GM12865 (cell line): ENCODE results near the gene CDH23.
A peak's percentile ranks its signal among the peaks of the same experiment; 100 is the strongest.

Source experiments
- DNase-seq: peaks from one replicate; pipeline ENCODE4 v3.0.0; 2010; ENCODE audit warnings: low read depth
- H3K4me3 ChIP-seq: 2 replicates; pipeline ENCODE4 v1.5.1; 2011; ENCODE audit warnings: mild to moderate bottlenecking, low read depth, low read length, control low read depth
- TF ChIP-seq, protein P1 (sequence below): IDR thresholded peaks from 2 replicates; pipeline ENCODE4 v1.5.1; 2011; ENCODE audit warnings: low read length, control low read depth, low read depth, inconsistent platforms; ENCODE audit not compliant: insufficient read depth; ENCODE audit errors: missing control alignments

Gene CDH23

DNA sequence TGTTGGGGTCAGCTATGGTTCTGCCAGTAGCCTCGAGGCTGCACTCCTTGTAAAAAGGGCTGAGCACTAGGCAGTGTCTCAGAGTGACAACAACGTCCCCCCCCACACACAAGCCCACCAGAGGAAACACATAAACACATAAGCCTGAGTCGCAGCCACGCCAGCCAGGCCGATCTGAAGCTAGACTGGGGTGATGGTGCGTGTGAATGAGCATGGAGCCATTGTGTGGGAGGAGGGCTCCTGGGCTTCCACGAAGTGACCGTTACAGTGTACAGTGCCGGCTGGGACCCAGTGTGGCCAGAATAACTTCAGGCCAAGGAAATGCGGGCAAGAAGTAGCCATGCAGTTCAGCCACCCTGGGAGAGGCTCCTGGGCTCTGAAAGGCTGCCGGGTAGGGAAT lies 326.6 kb downstream of the CDH23 start:
- no peak overlapping the region for H3K4me3 ChIP-seq
- TF ChIP-seq, protein P1, sequence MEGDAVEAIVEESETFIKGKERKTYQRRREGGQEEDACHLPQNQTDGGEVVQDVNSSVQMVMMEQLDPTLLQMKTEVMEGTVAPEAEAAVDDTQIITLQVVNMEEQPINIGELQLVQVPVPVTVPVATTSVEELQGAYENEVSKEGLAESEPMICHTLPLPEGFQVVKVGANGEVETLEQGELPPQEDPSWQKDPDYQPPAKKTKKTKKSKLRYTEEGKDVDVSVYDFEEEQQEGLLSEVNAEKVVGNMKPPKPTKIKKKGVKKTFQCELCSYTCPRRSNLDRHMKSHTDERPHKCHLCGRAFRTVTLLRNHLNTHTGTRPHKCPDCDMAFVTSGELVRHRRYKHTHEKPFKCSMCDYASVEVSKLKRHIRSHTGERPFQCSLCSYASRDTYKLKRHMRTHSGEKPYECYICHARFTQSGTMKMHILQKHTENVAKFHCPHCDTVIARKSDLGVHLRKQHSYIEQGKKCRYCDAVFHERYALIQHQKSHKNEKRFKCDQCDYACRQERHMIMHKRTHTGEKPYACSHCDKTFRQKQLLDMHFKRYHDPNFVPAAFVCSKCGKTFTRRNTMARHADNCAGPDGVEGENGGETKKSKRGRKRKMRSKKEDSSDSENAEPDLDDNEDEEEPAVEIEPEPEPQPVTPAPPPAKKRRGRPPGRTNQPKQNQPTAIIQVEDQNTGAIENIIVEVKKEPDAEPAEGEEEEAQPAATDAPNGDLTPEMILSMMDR, result no peak
- no peak for DNase-seq

DNA sequence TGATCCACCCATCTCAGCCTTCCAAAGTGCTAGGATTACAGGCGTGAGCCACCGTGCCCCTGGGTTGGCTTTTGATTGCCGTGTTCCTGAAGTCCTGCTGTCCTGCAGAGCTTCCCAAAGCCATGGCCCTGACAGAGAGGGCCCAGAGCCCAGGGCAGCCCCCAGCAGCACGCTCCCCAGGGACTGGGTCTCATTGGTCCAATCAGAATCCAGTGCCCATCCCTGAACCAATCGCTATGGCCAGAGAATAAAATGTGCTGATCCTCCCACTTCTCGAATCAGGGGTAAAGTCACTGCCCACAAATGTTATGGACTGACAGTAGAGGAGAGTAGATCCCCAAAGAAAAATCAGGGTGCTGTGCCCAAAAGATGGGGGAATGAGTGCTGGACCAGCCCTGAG lies 327.8 kb downstream of the CDH23 start:
- TF ChIP-seq, protein P1, result no peak
- DNase-seq, result no peak

DNA sequence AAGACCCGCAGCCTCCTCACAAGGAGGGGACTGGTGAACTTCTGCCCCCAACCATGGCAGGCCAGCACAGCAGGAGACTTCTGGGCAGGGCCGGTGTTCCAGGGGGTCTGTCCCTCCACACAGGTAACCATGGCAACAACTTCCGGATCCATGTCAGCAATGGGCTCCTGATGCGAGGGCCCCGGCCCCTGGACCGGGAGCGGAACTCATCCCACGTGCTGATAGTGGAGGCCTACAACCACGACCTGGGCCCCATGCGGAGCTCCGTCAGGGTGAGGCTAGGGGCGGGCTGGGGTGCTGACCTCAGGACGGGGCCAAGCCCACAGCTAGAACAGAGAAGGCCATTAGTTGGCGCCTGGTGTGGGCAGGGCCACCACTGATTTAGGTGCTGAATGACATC lies 328.5 kb downstream of the CDH23 start:
- no peak overlapping the region for H3K4me3 ChIP-seq
- no peak for DNase-seq
- TF ChIP-seq, protein P1, result no peak

More for the DNA sequence above, 327.8 kb downstream of the CDH23 start:
- no peak overlapping the region for H3K4me3 ChIP-seq

DNA sequence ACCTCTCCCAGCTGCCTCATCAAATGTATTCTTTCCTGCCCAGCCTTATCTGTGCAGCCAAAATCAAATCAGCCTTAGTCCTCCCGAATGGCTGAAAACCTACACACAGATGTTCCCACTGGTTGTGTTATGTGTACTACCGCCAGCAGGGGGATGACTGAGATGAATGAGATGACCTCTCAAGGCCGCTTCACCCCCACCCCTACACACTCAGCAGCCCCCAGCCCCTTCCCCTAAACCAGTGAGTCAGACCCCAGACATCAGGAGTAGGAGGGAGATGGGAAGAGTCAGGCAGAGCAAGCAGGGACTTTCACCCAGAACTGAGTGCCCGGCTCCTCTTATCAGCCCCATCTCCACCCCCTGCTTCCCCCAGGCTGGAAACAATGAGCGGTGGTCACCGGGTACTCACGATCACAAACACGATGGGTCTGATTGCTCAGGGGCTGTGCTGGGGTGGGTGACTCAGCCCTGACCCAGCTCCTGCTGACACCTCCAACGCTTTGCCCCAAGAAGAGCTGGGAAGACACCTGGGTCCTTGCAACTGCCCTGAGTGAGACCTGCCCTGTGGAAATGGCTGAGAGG lies 329.4 kb downstream of the CDH23 start:
- DNase-seq, result peak; percentile 59
- no peak overlapping the region for H3K4me3 ChIP-seq
- TF ChIP-seq, protein P1, result peak; percentile 50

DNA sequence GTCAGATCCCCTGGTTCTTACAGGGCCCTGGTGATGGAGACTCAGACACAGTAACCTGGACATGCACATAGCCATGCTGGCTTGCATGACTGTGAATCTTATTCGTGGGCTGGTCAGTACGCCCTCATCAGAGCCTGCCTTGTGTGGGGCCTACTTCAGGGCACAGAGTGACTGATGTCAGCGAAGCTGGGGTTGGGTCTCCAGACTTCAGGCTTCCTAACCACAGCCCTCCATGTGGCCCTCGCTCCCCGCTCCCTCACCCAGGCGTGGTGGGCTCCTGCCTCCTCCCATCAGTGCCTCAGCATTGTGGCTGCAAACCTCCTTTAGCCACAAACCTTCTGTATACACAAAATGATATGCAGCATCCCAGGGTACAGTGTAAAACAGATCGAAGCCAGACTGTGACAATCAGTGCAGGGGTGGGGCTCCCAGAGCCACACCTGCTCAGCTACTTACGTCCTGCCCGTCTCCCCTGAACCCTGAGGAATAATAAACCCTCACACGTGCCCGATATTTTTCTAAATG lies 329.9 kb downstream of the CDH23 start:
- TF ChIP-seq, protein P1, result no peak
- DNase-seq, result no peak
- peak overlapping the region; percentile 30; the same call in 1 of the 2 replicates for H3K4me3 ChIP-seq

DNA sequence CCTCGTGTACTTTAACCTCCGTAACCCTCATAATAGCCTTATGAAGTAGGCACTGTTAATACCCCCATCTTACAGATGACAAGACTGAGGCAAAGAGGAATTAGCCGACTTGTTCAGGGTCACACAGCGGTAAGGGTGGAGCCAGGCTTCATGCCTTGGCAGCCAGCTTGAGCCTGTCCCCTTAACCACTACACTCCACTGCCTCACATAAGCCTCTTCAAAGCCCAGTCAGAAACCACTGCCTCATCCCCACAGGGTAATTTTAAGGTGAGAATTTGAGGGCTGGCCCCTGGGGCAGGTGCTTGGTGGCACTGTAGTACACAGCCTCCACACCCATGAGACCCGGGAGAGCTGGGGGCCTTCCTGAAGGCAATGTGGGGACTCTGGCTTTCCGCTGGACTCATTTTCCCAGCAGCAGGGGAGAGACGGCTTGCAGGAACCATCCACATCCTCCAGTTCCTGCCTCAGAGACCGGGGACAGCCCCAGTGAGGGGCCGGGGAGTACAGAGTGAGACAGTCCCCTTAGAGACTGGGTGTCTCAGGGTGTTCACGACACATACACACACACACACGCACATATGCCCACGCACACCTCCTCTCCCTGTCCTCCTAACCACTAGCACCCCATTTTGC lies 330.5 kb downstream of the CDH23 start:
- DNase-seq, result peak; percentile 81
- TF ChIP-seq, protein P1, result no peak
- H3K4me3 ChIP-seq, result peak overlapping the region; percentile 30
